Sigmoid colon (tissue), 4 donors: ENCODE measurements around the gene CHRM1.

Source experiments
- POLR2AphosphoS5 ChIP-seq, 4 donors: sonication (generic); formaldehyde crosslinking; IDR thresholded peaks; one replicate each; pipeline ENCODE4 v1.6.1; 2017; ENCODE audit warnings: antibody characterized with exemption in 4 of 4
- TF ChIP-seq, protein P1 (sequence below), 4 experiments: fragments of 450-650 bp in 3 of 4; fragments of 200-600 bp in 1 of 4; IDR thresholded peaks; one replicate each; pipeline ENCODE4 v1.5.1; 2016 to 2019; ENCODE audit warnings: antibody characterized with exemption in 4 of 4, mild to moderate bottlenecking in 3 of 4, moderate library complexity in 2 of 4

DNA sequence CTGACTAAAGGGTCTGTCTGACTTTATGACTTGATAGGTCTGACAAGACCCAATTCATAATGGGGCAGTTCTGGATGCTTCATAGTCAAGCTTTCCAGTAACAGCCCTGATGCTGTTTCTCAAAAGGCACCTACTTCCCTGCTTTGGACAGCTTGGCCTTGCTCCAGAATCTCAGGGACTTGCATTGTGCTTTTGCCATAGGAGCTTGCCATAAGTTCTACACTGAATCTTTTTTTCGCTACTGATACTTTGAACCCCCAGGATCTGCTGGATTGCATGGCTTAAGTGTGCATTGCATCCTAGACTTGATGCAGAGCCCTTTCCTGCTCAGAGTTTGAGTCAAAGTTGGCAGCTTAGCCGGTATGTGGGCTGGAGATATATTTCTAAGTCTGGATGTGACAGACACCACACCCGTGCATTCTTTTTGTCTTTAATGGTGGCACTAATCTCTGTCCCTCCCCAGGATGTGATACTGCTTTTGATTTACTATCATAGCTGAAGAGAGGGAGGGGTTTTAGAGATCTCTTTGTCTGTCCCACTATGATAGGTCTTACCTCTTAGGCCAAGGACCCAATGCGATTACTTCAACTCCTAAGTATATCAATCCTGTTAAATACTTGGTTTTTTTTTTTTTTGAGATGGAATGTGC is 57.4 kb downstream of the CHRM1 start:
- TF ChIP-seq, protein P1, sequence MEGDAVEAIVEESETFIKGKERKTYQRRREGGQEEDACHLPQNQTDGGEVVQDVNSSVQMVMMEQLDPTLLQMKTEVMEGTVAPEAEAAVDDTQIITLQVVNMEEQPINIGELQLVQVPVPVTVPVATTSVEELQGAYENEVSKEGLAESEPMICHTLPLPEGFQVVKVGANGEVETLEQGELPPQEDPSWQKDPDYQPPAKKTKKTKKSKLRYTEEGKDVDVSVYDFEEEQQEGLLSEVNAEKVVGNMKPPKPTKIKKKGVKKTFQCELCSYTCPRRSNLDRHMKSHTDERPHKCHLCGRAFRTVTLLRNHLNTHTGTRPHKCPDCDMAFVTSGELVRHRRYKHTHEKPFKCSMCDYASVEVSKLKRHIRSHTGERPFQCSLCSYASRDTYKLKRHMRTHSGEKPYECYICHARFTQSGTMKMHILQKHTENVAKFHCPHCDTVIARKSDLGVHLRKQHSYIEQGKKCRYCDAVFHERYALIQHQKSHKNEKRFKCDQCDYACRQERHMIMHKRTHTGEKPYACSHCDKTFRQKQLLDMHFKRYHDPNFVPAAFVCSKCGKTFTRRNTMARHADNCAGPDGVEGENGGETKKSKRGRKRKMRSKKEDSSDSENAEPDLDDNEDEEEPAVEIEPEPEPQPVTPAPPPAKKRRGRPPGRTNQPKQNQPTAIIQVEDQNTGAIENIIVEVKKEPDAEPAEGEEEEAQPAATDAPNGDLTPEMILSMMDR (IDR thresholded peaks at IDR 0.05): no peak
- no peak for TF ChIP-seq POLR2AphosphoS5 (IDR thresholded peaks at IDR 0.05)
